OCI-LY3 (cell line): Measurements from ENCODE around the gene GGN.

Experiments
- EZH2phosphoT487 ChIP-seq: fragments of 200-600 bp; shearing (Covaris generic); IDR thresholded peaks from 2 replicates; pipeline ENCODE4 v1.6.1; 2018; ENCODE audit warnings: antibody characterized with exemption, mixed run types, low read depth
- TF ChIP-seq, protein P1 (sequence below): fragments of 200-600, 300-600 bp; sonication (generic); IDR thresholded peaks from 2 replicates; pipeline ENCODE4 v1.5.1; 2014; ENCODE audit warnings: antibody characterized with exemption, low read length, low read depth

DNA sequence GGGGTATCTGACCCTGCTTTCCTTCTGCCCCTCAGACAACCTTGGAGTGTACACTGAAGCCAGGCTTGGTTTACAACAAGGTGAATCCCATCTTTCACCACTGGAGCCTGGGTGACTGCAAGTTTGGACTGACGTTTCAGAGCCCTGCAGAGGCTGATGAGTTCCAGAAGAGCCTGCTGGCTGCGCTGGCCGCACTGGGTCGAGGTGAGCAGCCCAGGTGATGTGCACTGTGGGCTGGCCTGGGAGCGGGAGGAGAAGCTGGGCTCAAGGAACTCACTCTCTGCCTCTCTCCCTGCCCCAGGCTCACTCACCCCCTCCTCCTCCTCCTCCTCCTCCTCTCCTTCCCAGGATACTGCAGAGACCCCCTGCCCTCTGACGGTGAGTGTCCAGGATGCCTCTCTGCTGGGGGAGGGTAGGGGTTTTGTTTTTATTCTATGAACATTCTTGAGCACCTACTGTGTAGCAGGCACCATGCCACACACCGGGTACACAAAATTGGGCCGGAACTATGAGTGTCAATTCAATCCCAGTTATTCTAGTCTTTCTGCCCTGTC is 4.2 kb upstream of the GGN start:
- TF ChIP-seq, protein P1, sequence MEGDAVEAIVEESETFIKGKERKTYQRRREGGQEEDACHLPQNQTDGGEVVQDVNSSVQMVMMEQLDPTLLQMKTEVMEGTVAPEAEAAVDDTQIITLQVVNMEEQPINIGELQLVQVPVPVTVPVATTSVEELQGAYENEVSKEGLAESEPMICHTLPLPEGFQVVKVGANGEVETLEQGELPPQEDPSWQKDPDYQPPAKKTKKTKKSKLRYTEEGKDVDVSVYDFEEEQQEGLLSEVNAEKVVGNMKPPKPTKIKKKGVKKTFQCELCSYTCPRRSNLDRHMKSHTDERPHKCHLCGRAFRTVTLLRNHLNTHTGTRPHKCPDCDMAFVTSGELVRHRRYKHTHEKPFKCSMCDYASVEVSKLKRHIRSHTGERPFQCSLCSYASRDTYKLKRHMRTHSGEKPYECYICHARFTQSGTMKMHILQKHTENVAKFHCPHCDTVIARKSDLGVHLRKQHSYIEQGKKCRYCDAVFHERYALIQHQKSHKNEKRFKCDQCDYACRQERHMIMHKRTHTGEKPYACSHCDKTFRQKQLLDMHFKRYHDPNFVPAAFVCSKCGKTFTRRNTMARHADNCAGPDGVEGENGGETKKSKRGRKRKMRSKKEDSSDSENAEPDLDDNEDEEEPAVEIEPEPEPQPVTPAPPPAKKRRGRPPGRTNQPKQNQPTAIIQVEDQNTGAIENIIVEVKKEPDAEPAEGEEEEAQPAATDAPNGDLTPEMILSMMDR = no peak
- no peak for TF ChIP-seq EZH2phosphoT487
